BLaER1 (cell line): ENCODE results near the gene ARHGEF17.
A peak's percentile ranks its signal among the peaks of the same experiment; 100 is the strongest.

Experiments used
- H3K27ac ChIP-seq: shearing (Covaris generic); formaldehyde crosslinking; 2 replicates; pipeline ENCODE4 v1.8.1; 2022
- H3K27me3 ChIP-seq: shearing (Covaris generic); formaldehyde crosslinking; 2 replicates; pipeline ENCODE4 v1.8.1; 2022
- H3K36me3 ChIP-seq: shearing (Covaris generic); formaldehyde crosslinking; 2 replicates; pipeline ENCODE4 v1.8.1; 2022
- H3K4me1 ChIP-seq: shearing (Covaris generic); formaldehyde crosslinking; 2 replicates; pipeline ENCODE4 v1.8.1; 2022
- H3K4me2 ChIP-seq: shearing (Covaris generic); formaldehyde crosslinking; 2 replicates; pipeline ENCODE4 v1.8.1; 2022
- H3K4me3 ChIP-seq: shearing (Covaris generic); formaldehyde crosslinking; 2 replicates; pipeline ENCODE4 v1.8.1; 2022
- H3K9ac ChIP-seq: shearing (Covaris generic); formaldehyde crosslinking; 2 replicates; pipeline ENCODE4 v1.8.1; 2022
- H3K9me3 ChIP-seq: shearing (Covaris generic); formaldehyde crosslinking; 2 replicates; pipeline ENCODE4 v1.8.1; 2022
- H4K20me1 ChIP-seq: shearing (Covaris generic); formaldehyde crosslinking; 2 replicates; pipeline ENCODE4 v1.8.1; 2022
- Cebpa-rat ChIP-seq: shearing (Covaris generic); IDR thresholded peaks from 2 replicates; pipeline ENCODE4 v1.8.1; 2022

Gene ARHGEF17

GRCh38 chr11:73291781-73292524, 16.1 kb upstream of the ARHGEF17 start:
- no peak overlapping the region for H3K4me3 ChIP-seq
- H3K4me1 ChIP-seq: peaks cover 60% of the 10 kb centered on the region
- no peak overlapping the region for H3K27ac ChIP-seq
- TF ChIP-seq Cebpa-rat: no peak
- H3K4me2 ChIP-seq: peak overlapping the region; percentile 44
- no peaks in the 10 kb centered on the region for H3K27me3 ChIP-seq
- no peak overlapping the region for H3K9ac ChIP-seq
- no peaks in the 10 kb centered on the region for H3K9me3 ChIP-seq
- no peaks in the 10 kb centered on the region for H3K36me3 ChIP-seq
- H4K20me1 ChIP-seq: no peaks in the 10 kb centered on the region

DNA sequence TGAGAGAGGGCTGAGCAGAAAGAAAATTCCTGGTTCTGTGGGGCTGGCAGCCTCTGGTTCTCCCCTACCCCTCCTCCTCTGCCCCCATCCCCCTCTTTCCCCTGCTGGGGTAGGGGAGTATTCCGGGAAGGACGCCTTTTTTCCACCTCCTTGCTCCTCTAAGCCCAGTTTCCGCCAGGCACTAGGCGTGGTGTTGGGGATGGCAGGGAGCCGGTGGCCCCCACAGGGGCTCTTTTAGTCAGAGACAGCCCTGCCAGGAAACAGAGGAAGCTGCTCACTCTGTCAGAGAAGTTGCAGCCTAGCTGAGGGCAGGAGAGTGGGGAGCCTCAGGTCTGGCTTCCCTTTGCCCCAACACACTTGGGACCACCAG, 15.6 kb upstream of the ARHGEF17 start:
- Histone ChIP-seq H3K36me3 (no peaks in the 10 kb centered on the region), H3K27ac (no peak overlapping the region), H3K4me2 (peak overlapping the region; percentile 44), H4K20me1 (no peaks in the 10 kb centered on the region), H3K4me1 (peaks cover 55% of the 10 kb centered on the region), H3K9me3 (no peaks in the 10 kb centered on the region), H3K4me3 (no peak overlapping the region), H3K9ac (no peak overlapping the region), H3K27me3 (no peaks in the 10 kb centered on the region)
- no peak for TF ChIP-seq Cebpa-rat

- Histone ChIP-seq H3K4me3 (no peak overlapping the region), H4K20me1 (no peaks in the 10 kb centered on the region), H3K9me3 (no peaks in the 10 kb centered on the region), H3K27ac (peak overlapping the region; percentile 42; the same call in 1 of the 2 replicates), H3K36me3 (no peaks in the 10 kb centered on the region), H3K27me3 (no peaks in the 10 kb centered on the region), H3K4me1 (peaks cover 46% of the 10 kb centered on the region), H3K9ac (peak overlapping the region; percentile 39; the same call in 1 of the 2 replicates), H3K4me2 (peak overlapping the region; percentile 64)
- no peak for TF ChIP-seq Cebpa-rat
Observed at GRCh38 chr11:73293356-73293936, 14.6 kb upstream of the ARHGEF17 start.

- H4K20me1 ChIP-seq: no peaks in the 10 kb centered on the region
- no peaks in the 10 kb centered on the region for H3K36me3 ChIP-seq
- H3K9ac ChIP-seq: no peak overlapping the region
- no peak overlapping the region for H3K4me3 ChIP-seq
- no peak overlapping the region for H3K4me2 ChIP-seq
- H3K9me3 ChIP-seq: no peaks in the 10 kb centered on the region
- H3K4me1 ChIP-seq: peaks cover 34% of the 10 kb centered on the region
- no peaks in the 10 kb centered on the region for H3K27me3 ChIP-seq
- no peak overlapping the region for H3K27ac ChIP-seq
- no peak for TF ChIP-seq Cebpa-rat
Observed at GRCh38 chr11:73294604-73295003, 13.5 kb upstream of the ARHGEF17 start.

DNA sequence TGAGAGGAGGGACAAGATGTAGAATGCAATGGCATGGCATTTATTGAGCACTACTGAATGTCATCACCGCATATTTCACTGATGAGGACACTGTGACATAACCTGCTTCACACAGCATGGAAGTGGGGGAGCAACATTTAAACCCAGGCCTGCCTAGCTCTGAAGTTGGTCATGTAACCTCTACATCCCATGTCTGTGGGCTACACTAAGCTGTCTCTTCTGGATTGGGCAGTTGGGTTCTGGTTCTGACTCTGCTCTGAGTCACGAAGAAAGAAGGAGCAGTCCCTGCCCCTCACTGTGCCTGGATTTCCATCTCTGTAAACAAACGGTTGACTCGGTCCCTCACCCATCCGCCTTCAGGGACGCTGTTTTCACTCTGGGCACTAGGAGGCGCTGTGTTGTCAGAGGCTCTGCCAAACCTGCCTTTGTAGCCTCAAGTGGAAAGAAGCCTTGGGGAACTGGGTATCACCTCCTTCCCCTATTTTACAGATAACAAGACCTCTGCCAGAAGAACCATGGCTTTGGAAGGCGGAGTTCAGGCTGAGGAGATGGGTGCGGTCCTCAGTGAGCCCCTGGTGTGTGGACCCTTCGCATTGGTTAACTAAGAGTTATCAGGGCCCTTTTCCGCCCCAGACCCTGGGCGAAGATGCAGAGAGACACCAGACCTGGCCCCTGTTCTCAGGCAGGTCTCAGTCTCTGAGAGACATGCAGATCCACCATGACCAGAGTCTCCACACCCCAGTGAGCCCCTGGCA, 12.7 kb upstream of the ARHGEF17 start:
- no peak overlapping the region for H3K27ac ChIP-seq
- H3K9me3 ChIP-seq: no peaks in the 10 kb centered on the region
- H3K9ac ChIP-seq: no peak overlapping the region
- H3K36me3 ChIP-seq: no peaks in the 10 kb centered on the region
- H3K4me2 ChIP-seq: no peak overlapping the region
- H3K4me3 ChIP-seq: no peak overlapping the region
- no peak for TF ChIP-seq Cebpa-rat
- no peaks in the 10 kb centered on the region for H4K20me1 ChIP-seq
- no peaks in the 10 kb centered on the region for H3K27me3 ChIP-seq
- H3K4me1 ChIP-seq: peaks cover 31% of the 10 kb centered on the region

DNA sequence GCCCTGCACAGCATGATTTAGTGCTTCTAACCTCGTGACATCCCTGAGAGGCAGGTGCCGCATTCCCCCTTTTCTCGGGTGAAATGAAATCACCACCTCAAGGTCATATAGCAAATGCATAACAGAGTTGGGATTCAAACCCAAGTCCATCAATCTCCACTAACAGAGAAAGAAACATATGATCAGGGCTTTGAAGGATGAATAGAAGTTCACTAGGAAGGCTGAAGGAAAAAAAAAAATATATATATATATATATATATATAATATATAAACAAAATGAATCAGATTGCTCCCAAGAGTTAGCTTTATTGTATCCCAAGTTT, 12.1 kb upstream of the ARHGEF17 start:
- Histone ChIP-seq H3K4me2 (no peak overlapping the region), H3K4me3 (no peak overlapping the region), H3K9ac (no peak overlapping the region), H4K20me1 (no peaks in the 10 kb centered on the region), H3K4me1 (peaks cover 31% of the 10 kb centered on the region), H3K36me3 (no peaks in the 10 kb centered on the region), H3K27ac (no peak overlapping the region), H3K9me3 (no peaks in the 10 kb centered on the region), H3K27me3 (no peaks in the 10 kb centered on the region)
- no peak for TF ChIP-seq Cebpa-rat

DNA sequence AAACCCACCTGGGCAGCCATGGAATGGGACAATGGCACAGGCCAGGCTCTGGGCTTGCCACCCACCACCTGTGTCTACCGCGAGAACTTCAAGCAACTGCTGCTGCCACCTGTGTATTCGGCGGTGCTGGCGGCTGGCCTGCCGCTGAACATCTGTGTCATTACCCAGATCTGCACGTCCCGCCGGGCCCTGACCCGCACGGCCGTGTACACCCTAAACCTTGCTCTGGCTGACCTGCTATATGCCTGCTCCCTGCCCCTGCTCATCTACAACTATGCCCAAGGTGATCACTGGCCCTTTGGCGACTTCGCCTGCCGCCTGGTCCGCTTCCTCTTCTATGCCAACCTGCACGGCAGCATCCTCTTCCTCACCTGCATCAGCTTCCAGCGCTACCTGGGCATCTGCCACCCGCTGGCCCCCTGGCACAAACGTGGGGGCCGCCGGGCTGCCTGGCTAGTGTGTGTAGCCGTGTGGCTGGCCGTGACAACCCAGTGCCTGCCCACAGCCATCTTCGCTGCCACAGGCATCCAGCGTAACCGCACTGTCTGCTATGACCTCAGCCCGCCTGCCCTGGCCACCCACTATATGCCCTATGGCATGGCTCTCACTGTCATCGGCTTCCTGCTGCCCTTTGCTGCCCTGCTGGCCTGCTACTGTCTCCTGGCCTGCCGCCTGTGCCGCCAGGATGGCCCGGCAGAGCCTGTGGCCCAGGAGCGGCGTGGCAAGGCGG, 11.4 kb upstream of the ARHGEF17 start:
- no peaks in the 10 kb centered on the region for H4K20me1 ChIP-seq
- H3K27ac ChIP-seq: no peak overlapping the region
- H3K36me3 ChIP-seq: no peaks in the 10 kb centered on the region
- no peak overlapping the region for H3K4me3 ChIP-seq
- H3K27me3 ChIP-seq: no peaks in the 10 kb centered on the region
- H3K9ac ChIP-seq: no peak overlapping the region
- TF ChIP-seq Cebpa-rat: no peak
- no peak overlapping the region for H3K4me2 ChIP-seq
- no peaks in the 10 kb centered on the region for H3K9me3 ChIP-seq
- peaks cover 31% of the 10 kb centered on the region for H3K4me1 ChIP-seq

DNA sequence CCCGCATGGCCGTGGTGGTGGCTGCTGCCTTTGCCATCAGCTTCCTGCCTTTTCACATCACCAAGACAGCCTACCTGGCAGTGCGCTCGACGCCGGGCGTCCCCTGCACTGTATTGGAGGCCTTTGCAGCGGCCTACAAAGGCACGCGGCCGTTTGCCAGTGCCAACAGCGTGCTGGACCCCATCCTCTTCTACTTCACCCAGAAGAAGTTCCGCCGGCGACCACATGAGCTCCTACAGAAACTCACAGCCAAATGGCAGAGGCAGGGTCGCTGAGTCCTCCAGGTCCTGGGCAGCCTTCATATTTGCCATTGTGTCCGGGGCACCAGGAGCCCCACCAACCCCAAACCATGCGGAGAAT, 10.9 kb upstream of the ARHGEF17 start:
- Histone ChIP-seq H3K9me3 (no peaks in the 10 kb centered on the region), H3K4me1 (peaks cover 25% of the 10 kb centered on the region), H3K36me3 (no peaks in the 10 kb centered on the region), H3K4me2 (no peak overlapping the region), H3K27me3 (no peaks in the 10 kb centered on the region), H3K9ac (no peak overlapping the region), H3K27ac (no peak overlapping the region), H3K4me3 (no peak overlapping the region), H4K20me1 (no peaks in the 10 kb centered on the region)
- TF ChIP-seq Cebpa-rat: no peak

GRCh38 chr11:73297702-73298101, 10.4 kb upstream of the ARHGEF17 start:
- no peaks in the 10 kb centered on the region for H3K27me3 ChIP-seq
- H3K9ac ChIP-seq: no peak overlapping the region
- H3K36me3 ChIP-seq: no peaks in the 10 kb centered on the region
- H4K20me1 ChIP-seq: no peaks in the 10 kb centered on the region
- no peak overlapping the region for H3K27ac ChIP-seq
- H3K4me1 ChIP-seq: peaks cover 20% of the 10 kb centered on the region
- H3K4me2 ChIP-seq: no peak overlapping the region
- H3K4me3 ChIP-seq: no peak overlapping the region
- no peaks in the 10 kb centered on the region for H3K9me3 ChIP-seq
- no peak for TF ChIP-seq Cebpa-rat

DNA sequence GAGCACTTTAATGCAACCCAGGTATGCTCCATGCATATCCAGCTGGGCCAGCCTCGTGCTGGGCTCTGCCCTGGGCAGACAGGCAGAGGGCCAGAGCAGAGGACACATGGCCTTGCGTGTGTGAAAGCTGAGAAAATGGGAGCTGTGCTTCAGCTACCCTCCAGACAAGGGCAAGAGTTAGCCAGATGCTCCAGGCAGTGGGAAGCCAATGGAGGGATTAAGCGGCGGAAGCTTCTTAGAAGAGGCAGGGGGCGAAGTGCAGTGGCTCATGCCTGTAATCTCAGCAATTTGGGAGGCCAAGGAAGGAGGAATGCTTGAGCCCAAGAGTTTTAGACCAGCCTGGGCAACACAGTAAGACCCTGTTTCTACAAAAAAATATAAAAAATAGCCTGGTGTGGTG, 9.8 kb upstream of the ARHGEF17 start:
- no peak overlapping the region for H3K4me2 ChIP-seq
- H3K27ac ChIP-seq: no peak overlapping the region
- no peaks in the 10 kb centered on the region for H3K9me3 ChIP-seq
- no peaks in the 10 kb centered on the region for H4K20me1 ChIP-seq
- H3K36me3 ChIP-seq: no peaks in the 10 kb centered on the region
- no peak overlapping the region for H3K4me3 ChIP-seq
- H3K4me1 ChIP-seq: peaks cover 16% of the 10 kb centered on the region
- H3K27me3 ChIP-seq: no peaks in the 10 kb centered on the region
- TF ChIP-seq Cebpa-rat: no peak
- H3K9ac ChIP-seq: no peak overlapping the region
